Right lung (tissue), 5 donors: Measurements from ENCODE around the gene SLC36A4. TPM values are rescaled to one million over a fixed set of nuclear protein-coding genes. Genes with fewer than 3 reads are reported as not detected.
"Not testable (repeated sequence)": the region's sequence is repeated elsewhere in the genome, so short reads cannot be mapped to it uniquely, and the experiment has no call there.

ENCODE experiments used
- DNase-seq, 2 donors: peaks; one replicate each; pipeline ENCODE4 v3.0.0-alpha.2; 2013
- polyA plus RNA-seq, 5 donors: library from polyadenylated mRNA; unstranded; fragments of 120-200 nt; gene quantifications; one replicate each; pipeline versions ENCODE4 v1.2.1 to v1.2.3, GENCODE V29; 2013; ENCODE audit warnings: inconsistent platforms in 1 of 5, low replicate concordance in 1 of 5; ENCODE audit not compliant: insufficient read length in 5 of 5, insufficient read depth in 1 of 5

Gene SLC36A4
- polyA plus RNA-seq, 5 donors = 9.6 to 22.8 (median 19.3) TPM

DNA sequence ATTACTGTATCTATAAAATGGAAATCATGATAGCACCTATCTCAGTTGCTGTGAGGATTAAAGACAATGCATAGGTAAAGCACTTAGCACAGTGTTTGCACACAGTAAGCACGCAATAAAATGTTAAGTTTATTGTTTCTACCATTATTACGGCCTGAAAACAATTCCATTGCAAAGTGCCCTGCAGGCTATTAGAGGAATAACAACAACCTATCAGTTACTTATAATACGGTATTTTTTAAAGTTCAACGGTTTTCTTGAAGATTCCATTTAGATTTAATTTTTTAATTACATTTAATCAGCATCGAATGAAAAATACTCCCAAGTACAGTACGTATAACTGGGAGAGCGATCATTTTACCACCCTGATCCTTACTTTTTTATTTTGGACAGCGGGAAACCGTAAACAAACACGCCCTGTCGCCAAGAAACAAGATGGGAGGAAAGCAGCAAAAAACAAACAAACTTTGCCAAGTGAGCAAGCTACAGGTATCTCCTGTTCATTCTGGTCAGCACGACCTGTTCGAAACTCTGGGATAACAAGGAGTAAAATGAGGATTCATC lies 893 bp downstream of the SLC36A4 start:
- DNase-seq = no peak

DNA sequence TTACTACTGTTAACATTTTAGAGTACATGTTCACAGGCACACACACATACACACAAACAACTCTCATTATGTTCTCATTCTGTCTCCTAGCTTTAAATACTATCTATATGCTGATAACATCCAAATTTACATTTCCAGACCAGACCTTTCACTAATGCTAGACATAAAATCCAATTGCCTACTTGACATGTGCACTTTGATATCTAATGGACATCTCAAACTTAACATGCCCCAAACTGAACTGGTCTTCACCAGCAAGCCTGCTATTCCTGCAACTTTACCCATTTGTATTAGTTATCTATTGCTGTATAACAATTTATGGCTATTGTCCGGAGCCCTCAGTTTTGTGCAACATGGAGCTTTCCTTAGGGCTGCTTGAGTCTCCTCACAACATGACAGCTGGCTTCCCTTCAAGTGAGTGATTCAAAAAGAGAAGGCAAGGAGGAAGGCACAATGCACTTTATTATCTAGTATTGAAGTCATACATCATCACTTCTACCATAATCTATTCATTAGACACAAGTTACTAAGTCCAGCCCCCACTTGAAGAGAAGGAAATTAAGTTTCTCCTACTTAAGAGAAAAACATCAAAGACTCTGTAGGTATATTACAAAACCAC lies 3.0 kb downstream of the SLC36A4 start:
- DNase-seq = no peak

DNA sequence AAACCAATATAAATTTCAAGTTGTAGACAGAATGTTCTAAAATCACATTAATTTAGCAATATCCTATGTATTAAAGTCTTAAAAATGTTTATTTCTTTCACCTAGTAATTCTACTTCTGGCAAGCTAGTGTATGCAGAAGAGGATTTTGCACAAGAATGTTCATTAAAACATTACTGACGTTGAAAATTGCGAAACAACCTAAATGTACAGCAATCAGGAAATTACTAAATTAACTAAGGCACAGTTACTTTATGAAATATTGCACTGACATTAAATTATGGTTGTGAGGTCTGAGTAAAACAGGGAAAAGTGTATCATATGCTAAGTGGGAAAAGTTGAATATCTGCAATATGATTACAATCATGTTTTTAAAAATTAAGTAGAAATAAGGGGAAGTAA lies 4.1 kb downstream of the SLC36A4 start:
- DNase-seq = no peak

DNA sequence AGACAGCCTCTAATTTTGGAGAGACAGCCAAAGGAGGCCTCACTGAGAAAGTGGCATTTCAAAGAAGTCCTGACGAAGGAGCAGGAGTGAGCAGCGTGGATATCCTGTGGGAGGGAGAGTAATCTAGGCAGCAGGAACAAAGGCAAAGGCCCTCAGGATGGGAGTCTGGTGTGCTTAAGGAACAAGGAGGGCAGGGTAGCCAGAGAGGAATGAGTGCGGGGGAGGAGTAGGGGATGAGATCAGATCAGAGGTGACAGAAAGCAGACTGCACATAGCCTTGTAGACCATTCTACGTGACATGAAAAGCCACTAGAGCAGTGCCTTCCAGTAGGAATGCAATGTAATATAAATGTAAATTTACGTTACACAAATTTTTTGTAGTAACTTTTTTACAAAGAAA lies 5.6 kb downstream of the SLC36A4 start:
- DNase-seq = no peak

DNA sequence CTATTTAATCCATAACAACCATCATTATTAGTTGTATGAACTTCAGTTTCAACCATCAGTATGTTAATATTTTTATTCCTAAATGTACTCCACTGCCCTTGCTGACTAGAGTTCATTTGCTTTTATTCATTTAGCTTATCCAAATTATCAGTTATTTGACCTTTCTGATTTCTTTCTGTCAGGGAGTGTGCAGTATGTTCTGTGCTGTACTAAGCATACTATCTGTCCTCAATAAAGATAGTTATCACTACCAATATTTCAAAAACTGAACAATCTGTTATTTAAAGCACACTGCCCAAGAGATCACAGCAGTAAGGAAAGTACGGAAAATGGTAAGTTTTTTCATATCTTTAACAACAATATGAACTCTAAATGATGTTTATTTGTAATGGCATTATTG lies 8.3 kb downstream of the SLC36A4 start:
- DNase-seq = no peak

DNA sequence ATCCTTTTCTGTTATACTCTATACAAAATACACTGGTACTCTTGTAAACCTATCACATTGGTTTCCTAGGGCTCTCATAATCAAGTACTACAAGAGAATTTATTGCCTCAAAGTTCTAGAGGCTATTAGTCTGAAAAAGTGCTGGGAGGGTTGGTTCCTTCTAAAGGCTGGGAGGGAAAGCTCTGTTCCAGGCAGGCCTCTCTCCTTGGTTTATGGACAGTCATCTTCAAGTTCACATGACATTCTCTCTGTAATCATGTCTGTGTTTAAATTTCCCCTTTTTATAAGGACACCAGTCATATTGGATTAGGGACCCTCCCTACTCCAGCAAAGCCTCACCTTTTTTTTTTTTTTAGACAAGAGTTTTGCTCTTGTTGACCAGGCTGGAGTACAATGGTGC lies 9.1 kb downstream of the SLC36A4 start:
- DNase-seq = no peak

DNA sequence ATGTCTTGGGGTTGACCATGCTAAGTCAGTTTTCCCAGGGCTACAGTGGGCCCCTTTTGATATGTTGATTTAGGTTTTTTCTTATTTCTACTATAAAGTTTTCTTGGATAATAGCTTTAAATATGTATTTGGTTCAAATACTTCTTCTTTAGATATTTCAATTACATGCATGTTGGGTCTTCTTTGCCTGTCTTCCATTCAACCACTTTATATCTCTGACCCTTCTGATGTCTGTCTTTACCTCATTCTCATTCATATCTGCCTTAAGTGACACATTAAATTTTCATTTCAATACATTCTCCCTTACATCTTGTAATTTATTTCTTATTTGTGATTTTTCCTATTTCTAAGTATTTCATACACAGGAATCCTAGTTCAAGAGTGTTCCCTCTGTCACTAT lies 10.5 kb downstream of the SLC36A4 start:
- DNase-seq = no peak

DNA sequence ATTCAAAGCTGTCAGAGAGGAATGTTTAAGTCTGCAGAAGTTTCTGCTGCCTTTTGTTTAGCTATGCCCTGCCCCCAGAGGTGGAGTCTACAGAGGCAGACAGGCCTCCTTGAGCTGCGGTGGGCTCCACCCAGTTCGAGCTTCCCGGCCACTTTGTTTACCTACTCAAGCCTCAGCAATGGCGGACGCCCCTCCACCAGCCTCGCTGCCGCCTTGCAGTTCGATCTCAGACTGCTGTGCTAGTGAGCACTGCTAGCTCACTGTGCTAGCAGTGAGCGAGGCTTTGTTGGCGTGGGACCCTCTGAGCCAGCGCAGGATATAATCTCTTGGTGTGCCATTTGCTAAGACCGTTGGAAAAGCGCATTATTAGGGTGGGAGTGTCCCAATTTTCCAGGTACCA lies 19.9 kb downstream of the SLC36A4 start:
- DNase-seq = not testable (repeated sequence)

DNA sequence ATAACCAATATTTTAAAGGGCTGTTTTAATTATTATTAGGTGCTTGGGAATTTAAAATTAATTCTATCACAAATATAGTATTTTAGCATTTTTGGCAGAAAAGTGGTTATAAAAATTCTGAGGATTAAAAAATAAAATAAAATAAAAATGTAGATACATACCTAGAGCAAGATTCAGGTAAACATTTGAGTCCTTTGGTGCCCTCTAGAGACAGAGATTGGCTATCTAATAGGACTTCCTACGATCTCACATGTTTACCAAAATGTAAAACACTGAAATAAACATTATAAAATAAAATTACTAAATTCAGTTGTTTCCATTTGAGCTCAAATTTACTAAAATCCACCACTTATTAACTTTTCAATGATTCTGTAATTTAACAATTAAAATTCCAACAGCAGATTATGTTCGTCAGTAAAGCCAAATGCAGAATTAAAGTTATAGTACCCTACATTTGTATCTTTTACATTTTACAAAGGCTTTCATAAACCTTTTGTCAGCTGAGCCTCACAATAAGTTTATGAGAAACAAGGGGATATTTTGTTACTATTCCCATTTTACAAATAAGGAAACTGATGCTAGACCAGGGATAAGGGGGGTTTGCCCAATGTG lies 27.7 kb downstream of the SLC36A4 start:
- peak in 1 of 2 donors; percentile 2 for DNase-seq

DNA sequence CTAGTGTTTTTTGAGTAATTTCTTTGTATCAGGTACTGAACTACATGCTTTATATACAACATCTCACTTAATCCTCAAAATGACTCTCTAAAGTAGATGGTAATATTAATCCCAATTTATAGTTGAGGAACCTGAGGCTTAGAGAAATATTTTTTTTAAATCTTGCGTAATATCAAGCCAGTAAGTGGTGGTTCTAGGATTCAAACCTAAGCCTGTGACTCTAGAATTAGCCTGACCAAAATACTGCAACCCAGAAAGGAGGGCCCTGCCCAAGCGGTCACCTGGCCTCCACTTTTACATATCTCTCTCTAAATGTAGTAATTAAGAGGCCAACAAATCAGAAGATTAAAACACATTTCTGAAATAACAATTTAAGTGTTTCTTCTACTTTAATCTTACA lies 28.6 kb downstream of the SLC36A4 start:
- DNase-seq = no peak

DNA sequence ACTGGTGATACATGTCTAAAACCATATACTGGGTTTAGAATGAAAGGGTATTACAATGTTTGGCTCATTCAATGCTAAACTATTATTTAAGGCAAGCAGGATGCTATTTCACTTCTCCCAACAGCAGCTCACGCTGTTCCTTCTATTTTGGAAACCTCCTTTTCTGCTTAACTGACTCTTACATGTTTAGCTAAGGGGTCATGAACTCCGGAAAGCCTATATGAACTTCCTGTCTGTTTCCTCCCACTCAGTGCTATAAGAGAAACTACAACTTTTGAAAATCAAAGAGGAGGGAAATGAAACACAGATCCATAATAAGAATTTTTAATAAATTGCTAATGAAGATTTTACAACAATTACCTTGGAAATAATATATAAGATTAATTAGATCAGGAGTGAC lies 30.9 kb downstream of the SLC36A4 start:
- no peak for DNase-seq

DNA sequence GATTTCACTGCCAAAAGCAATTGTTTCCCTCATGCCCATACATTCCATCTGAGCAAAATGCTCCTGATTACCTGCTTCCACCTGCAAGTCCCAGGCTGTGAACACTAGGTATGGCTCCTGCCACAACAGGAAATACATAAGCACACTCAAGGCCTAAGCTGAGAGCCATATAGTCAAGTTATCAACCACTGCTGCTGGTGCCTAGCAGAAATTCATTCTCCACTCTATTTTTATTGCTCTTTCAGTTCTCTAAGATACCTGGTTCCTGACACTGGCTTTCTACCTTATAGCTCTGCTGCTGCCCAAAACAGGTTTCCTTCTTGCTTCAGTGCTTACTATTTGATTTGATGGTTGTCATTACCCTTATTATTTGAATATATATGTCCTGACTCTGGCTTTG lies 31.6 kb downstream of the SLC36A4 start:
- DNase-seq = no peak

DNA sequence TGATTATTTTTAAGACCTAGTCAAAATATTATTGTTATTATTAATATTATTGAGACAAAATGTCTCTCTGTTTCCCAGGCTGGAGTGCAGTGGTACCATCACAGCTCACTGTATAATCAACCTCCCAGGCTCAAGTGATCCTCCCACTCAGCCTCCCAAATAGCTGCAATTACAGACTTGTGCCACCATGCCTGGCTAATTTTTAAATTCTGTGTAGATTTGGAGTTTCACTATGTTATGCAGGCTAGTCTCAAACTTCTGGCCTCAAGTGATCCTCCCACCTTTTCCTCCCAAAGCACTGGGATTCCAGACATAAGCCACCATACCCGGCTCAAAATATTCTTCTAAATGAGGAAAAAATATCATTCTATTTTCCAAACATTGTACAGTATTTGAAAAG lies 37.0 kb downstream of the SLC36A4 start:
- DNase-seq = no peak

DNA sequence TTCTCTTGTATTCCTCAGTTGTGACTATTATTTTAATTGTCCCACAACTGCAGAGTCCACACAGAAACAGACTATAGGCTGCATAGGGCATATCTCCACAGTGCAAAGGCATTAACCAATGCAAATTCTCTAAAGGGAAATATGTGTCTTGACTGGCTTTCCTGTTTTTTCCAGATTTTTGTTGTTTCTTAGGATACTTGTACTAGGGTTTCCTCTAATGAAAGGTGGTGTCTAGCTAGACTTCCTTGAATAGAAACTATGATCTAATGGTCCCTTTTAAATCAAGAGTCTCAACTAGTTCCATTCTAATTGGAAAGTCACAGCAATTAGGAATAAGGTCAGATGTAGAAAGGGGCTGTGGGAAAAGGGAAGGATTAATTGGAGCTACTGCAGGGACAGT lies 37.6 kb downstream of the SLC36A4 start:
- no peak for DNase-seq

DNA sequence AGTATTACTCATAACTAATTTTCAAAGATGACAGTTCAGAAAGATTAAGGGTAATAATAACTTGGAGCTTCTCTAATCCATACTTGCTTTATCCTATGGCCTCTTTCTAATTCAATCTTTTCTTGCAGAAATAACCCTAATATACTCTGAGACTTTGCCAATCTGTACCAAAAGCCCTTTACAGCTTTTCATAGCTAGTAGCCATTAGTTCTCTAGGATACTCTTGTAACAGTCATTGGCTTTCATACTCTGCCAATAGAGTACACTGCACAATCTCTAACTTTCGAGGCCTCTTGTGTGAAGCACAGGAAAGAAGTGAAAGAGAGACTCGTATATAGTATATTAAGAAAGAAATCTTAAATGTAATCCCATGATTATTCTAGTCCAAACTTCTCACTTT lies 38.1 kb downstream of the SLC36A4 start:
- no peak for DNase-seq

DNA sequence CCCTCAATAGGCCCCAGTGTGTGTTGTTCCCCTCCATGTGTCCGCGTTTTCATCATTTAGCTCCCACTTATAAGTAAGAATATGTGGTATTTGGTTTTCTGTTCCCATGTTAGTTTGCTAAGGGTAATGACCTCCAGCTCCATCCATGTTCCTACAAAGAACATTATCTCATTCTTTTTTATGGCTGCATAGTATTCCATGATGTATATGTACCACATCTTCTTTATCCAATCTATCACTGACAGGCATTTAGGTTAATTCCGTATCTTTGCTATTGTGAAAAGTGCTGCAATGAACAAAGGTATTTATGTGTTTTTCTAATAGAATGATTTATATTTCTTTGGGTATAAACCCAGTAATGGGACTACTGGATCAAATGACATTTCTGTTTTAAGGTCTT lies 42.1 kb downstream of the SLC36A4 start:
- DNase-seq = no peak

DNA sequence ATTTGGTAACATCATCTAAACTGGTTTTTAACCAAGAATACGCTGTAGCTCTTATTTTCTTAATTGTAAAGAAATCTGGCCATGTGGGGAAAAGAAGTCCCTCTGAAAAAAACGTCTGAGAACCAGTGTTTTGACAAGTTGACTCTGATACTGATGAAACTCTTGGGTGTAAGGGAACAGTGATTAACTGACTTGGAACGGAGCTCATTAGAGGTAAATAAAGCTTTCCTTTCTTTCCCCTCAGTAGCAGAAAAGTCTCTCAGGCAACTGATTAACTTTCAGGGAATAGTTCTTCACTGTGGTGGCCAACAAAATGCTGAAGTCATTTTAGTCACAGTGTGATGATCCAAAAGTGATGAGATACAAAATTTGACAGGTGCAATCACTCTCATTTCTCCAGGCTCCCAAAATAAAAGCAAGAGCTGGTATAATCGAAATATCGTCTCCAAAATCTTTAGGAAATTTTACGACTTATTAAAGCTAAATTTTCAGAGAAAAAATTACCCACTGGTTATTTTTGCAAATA lies 52.3 kb downstream of the SLC36A4 start:
- no peak for DNase-seq

DNA sequence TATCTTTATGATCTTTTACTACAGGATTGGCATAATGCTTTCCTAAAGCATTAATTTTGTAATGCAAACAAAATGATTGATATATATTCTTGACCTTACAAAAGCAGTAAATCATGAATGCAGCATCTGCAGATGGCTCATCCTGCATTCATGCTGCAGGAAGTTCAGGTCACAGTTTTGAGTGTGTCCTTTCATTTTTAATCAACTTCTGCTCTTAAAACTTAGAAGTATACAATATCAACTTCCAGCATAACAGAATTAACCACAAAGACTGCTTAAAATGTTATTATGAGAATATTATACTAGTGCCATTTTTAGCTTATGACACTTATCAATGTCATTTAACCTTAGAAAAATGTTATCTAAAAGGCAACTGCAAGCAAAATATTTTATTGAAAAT lies 54.0 kb downstream of the SLC36A4 start:
- no peak for DNase-seq

DNA sequence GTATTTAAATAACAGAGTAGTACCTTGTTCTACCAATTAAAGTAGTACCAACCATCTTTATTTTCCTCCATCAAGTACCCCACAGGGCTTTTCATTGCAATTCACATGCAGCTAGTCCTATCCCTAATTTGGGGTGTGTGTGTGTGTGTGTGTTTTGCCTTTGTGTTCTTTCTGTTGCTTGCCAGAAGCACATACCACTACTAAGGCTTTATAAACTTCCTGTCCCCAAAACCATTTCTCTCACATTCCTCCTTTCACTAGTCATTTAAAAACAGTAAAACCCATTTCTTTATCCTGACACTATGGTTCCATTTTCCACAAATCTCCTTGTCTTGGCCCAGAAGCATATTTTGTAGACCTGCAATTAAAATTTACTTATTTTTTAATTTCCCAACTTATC lies 54.6 kb downstream of the SLC36A4 start:
- no peak for DNase-seq

DNA sequence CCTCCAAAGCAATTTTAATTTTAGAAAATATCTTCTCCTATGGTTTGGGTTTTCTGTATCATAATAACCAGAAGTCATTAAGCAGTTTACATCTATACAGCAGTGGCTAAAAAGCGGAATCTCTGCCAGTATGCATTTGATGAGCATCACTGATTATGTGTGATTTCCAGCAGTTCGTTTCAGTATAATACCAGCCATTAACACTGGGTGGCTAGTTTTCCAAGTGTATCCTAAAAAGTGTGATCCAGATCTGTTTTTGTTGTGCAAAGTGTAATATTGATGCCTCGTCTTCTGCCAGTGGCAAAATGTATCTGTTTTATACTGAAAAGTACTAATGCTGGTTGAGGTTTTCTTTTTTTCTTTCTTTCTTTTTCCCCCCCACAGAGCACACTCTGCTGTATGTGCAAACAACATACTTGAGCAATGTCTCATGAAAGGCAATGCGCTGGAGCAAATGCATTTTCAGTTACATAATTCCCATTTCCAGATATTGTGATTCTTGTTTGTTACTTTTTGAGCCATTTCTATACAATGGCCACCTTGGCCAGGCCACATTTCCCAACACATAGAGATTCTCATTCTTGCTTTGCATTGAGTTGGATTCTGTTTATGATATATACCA lies 64.2 kb downstream of the SLC36A4 start:
- peak; percentile 77 to 86 for DNase-seq

DNA sequence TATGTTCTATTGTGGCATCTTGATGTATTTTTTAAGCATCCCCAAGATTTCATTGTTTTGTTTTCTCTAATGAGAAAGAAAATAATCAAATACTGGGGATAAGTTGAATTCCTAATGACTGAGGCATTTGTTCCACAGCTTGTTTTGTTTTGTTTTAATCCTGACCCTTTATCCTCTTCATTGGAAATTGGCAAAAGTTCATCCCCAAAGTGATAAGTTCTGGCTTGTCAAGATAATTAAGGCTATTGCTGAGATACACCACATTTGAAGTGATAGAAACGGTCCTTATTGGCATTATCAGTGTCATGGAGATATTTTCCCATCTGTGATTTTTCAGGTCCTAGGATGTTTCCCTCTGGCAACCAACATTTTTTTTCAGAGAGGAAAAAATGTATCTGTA lies 65.0 kb downstream of the SLC36A4 start:
- peak; percentile 26 to 48 for DNase-seq

DNA sequence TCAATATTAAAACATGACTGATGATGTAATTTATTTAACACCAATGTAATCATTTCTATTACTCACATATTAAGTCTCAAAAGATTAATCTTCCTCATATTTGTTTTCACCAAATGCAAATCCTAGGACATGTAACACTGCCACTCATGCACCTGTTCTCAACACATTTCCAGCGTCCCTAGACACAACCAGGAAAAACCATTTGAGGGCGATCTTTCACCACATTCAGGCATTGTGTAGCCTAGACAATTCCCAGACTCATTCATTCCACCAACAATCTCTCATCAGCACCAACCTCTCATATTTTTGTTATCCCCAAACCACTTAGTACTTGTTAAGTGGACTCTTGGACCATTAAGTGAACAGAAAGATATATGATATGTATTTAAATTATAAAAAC lies 66.1 kb downstream of the SLC36A4 start:
- DNase-seq = no peak

DNA sequence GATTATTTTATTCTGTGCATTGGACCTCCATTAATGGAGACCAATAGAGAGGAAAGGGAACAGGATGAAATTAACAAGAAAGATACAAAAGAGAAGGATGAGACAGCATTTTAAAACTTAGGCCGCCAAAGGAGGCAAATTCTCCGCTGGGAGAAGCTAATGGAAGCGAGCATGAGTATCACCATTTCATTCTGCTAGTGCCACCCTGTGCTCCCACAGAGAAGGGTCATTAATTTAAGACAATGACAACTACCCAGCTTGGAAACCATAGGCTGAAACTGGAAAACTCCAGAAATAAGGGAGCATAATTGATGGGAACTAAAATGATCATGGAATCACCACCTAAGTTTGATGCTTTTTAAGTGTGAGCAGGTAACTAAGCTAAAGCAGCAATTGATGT lies 69.2 kb downstream of the SLC36A4 start:
- DNase-seq = no peak
